Mesendoderm (in vitro differentiated cells): ENCODE measurements around the gene LY86.

Source experiments
- DNase-seq: peaks from one replicate; pipeline ENCODE4 v3.0.0; 2013
- H2AK5ac ChIP-seq: 2 replicates; pipeline ENCODE4 v1.6.1; 2013; ENCODE audit warnings: low read length, inconsistent platforms
- H2BK120ac ChIP-seq: 2 replicates; pipeline ENCODE4 v1.6.1; 2013; ENCODE audit warnings: low read depth, mild to moderate bottlenecking, low read length, moderate library complexity, mixed read lengths
- H2BK15ac ChIP-seq: replicated peaks from 2 replicates; pipeline ENCODE4 v1.6.1; 2013; ENCODE audit warnings: low read depth, mild to moderate bottlenecking, moderate library complexity
- H2BK5ac ChIP-seq: 2 replicates; pipeline ENCODE4 v1.6.1; 2013; ENCODE audit warnings: low read length, inconsistent platforms
- H3K18ac ChIP-seq: 2 replicates; pipeline ENCODE4 v1.6.1; 2013; ENCODE audit warnings: mild to moderate bottlenecking, low read length, mixed read lengths
- H3K23ac ChIP-seq: one replicate; pipeline ENCODE4 v1.6.1; 2013; ENCODE audit warnings: low read length
- H3K27ac ChIP-seq: 2 replicates; pipeline ENCODE4 v1.5.1; 2013; ENCODE audit warnings: low read depth, mild to moderate bottlenecking, inconsistent platforms, low read length, moderate library complexity
- H3K27me3 ChIP-seq: 2 replicates; pipeline ENCODE4 v1.6.1; 2013; ENCODE audit warnings: low read length, control low read depth, mild to moderate bottlenecking, inconsistent platforms; ENCODE audit not compliant: insufficient read depth, poor library complexity
- H3K36me3 ChIP-seq: 2 replicates; pipeline ENCODE4 v1.6.1; 2013; ENCODE audit warnings: low read length, inconsistent platforms; ENCODE audit not compliant: control insufficient read depth, insufficient read depth
- H3K4ac ChIP-seq: one replicate; pipeline ENCODE4 v1.6.1; 2013; ENCODE audit warnings: low read depth, mild to moderate bottlenecking, low read length, moderate library complexity
- H3K4me1 ChIP-seq: 2 replicates; pipeline ENCODE4 v1.6.1; 2013; ENCODE audit warnings: low read depth, low read length, inconsistent platforms; ENCODE audit not compliant: control insufficient read depth
- H3K4me2 ChIP-seq: 2 replicates; pipeline ENCODE4 v1.6.1; 2013; ENCODE audit warnings: low read length
- H3K4me3 ChIP-seq: 2 replicates; pipeline ENCODE4 v1.5.1; 2013; ENCODE audit warnings: mild to moderate bottlenecking, low read length
- H3K56ac ChIP-seq: one replicate; pipeline ENCODE4 v1.6.1; 2013; ENCODE audit warnings: low read length
- H3K79me1 ChIP-seq: 2 replicates; pipeline ENCODE4 v1.6.1; 2013; ENCODE audit warnings: low read length, inconsistent platforms
- H3K79me2 ChIP-seq: 2 replicates; pipeline ENCODE4 v1.6.1; 2013; ENCODE audit warnings: mild to moderate bottlenecking, low read length; ENCODE audit not compliant: control insufficient read depth, insufficient read depth
- H3K9ac ChIP-seq: 2 replicates; pipeline ENCODE4 v1.6.1; 2013; ENCODE audit warnings: low read length, inconsistent platforms
- H4K5ac ChIP-seq: one replicate; pipeline ENCODE4 v1.6.1; 2013; ENCODE audit warnings: low read length
- H4K8ac ChIP-seq: one replicate; pipeline ENCODE4 v1.6.1; 2013; ENCODE audit warnings: low read depth, mild to moderate bottlenecking, control low read depth, low read length, moderate library complexity
- WGBS: extraction: QIAGEN DNeasy Blood & Tissue Kit; methylation state at CpG from one replicate; pipeline ENCODE4 v1.1.7; 2013; ENCODE audit warnings: low lambda C conversion rate, missing lambda C conversion rate; ENCODE audit not compliant: insufficient coverage; ENCODE audit errors: extremely low coverage; 5-methylcytosine and 5-hydroxymethylcytosine counted together

The LY86 gene

DNA sequence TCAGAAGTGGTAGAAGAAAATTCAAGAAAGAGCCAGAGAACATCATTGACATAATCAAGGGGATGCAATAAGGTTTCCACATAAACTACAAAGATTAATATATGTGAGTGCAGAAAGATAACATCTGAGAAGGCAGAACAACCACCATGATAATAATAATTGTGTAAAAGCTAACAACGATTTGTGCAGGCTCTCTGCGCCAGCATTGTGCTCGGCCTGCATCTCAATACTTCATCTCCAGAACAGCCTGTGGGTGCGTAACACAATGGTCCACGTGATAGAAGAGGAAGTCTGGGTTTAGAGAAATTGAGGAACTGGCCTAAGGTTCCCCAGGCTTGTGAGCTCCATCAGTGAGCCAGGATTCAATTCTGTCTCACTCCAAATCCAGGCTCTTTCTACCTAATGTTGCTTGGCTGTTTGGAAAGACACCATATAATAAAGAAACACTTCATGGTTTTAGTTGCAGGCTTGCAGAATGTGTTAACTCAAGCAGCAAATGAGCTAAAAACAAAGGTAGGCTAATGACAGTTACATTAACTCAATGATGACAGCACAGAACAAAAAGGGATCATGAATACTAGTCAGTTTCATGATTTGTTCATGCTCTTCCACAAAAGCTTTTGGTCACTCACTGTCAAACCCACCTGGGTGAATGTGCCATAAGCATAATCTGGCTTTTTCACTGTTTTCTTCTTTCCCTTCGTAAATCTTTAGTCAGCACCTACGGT is 71.2 kb downstream of the LY86 start:
- H3K23ac ChIP-seq, result no peak overlapping the region
- H3K56ac ChIP-seq, result no peak overlapping the region
- H3K36me3 ChIP-seq, result no peaks in the 10 kb centered on the region
- no peak overlapping the region for H3K27ac ChIP-seq
- no peaks in the 10 kb centered on the region for H3K79me1 ChIP-seq
- WGBS, result no CpG with 5 or more reads among the region's 7 CpGs
- no peak overlapping the region for H2BK15ac ChIP-seq
- no peak overlapping the region for H3K9ac ChIP-seq
- H4K8ac ChIP-seq, result no peak overlapping the region
- H3K4me1 ChIP-seq, result no peaks in the 10 kb centered on the region
- no peak overlapping the region for H3K4me3 ChIP-seq
- H3K18ac ChIP-seq, result no peak overlapping the region
- no peak overlapping the region for H2BK5ac ChIP-seq
- no peaks in the 10 kb centered on the region for H3K27me3 ChIP-seq
- no peak overlapping the region for H3K4me2 ChIP-seq
- no peak for DNase-seq
- H4K5ac ChIP-seq, result no peak overlapping the region
- no peaks in the 10 kb centered on the region for H3K79me2 ChIP-seq
- H2BK120ac ChIP-seq, result no peak overlapping the region
- no peak overlapping the region for H2AK5ac ChIP-seq
- no peak overlapping the region for H3K4ac ChIP-seq

DNA sequence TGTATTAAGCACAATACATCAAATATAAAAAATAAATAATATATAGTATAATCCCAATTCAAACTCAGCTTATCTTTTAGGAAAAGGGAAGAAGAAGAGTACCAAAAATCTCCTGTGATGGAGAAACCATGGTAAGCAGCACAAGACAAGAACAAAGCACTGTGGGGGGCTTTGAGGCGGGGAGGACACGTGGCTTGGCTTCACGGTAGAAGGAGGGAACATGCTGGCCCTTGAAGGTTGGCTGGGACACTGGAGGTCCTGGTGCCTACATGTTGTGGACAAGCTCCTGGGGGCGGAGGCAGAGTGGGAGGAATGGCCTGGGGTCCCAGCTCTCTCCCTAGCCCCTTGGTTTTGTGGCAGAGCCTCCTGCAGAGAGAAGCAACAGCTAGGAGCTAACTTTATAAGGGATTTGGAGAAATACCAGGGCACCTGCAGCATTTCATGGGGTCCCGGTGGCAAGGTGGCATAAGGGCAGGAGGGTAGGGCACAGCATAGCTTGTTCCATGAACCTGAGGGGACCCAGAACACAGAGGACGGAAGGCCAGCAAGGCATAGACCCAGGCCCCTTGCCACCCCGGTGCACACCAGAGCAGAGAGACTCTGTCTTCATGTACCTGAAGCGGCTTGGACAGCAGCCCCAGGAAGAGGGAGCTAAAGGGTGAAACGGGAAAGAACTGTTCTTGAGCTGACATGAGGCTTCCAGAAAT is 72.0 kb downstream of the LY86 start:
- Histone ChIP-seq H3K79me1 (no peaks in the 10 kb centered on the region), H3K4ac (no peak overlapping the region), H3K18ac (no peak overlapping the region), H3K56ac (no peak overlapping the region), H3K4me3 (no peak overlapping the region), H3K23ac (no peak overlapping the region), H4K5ac (no peak overlapping the region), H3K4me2 (no peak overlapping the region), H3K36me3 (no peaks in the 10 kb centered on the region), H3K27me3 (no peaks in the 10 kb centered on the region), H3K9ac (no peak overlapping the region), H3K79me2 (no peaks in the 10 kb centered on the region), H3K27ac (no peak overlapping the region), H2BK5ac (no peak overlapping the region), H2AK5ac (no peak overlapping the region), H3K4me1 (no peaks in the 10 kb centered on the region), H2BK15ac (no peak overlapping the region), H4K8ac (no peak overlapping the region), H2BK120ac (no peak overlapping the region)
- no CpG with 5 or more reads among the region's 9 CpGs for WGBS
- DNase-seq, result no peak

DNA sequence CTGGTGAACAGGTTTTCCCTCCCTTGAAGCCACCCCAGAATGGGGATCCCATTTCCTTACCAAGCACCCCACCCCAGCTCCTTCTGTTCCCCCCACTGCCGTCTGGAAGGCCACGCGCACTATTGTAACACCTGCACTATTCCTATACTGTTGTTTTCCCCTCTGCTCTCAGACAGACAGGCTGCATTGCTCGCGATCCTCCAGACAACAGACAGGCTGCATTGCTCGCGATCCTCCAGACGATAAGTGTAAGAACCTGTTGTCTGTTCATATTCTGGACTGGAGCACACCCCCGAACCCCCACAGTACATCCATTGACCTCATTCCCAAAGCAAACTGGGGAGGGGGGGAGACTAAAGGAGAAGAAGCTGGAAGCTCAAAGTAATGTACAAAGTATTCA is 72.7 kb downstream of the LY86 start:
- Histone ChIP-seq H3K27ac (no peak overlapping the region), H2BK120ac (no peak overlapping the region), H3K18ac (no peak overlapping the region), H3K4me1 (no peaks in the 10 kb centered on the region), H3K9ac (no peak overlapping the region), H3K36me3 (no peaks in the 10 kb centered on the region), H3K4me2 (no peak overlapping the region), H3K79me2 (no peaks in the 10 kb centered on the region), H3K4ac (no peak overlapping the region), H3K27me3 (no peaks in the 10 kb centered on the region), H3K4me3 (no peak overlapping the region), H3K56ac (no peak overlapping the region), H2BK15ac (no peak overlapping the region), H3K23ac (no peak overlapping the region), H4K5ac (no peak overlapping the region), H3K79me1 (no peaks in the 10 kb centered on the region), H2BK5ac (no peak overlapping the region), H4K8ac (no peak overlapping the region), H2AK5ac (no peak overlapping the region)
- no peak for DNase-seq
- WGBS, result no CpG with 5 or more reads among the region's 9 CpGs

DNA sequence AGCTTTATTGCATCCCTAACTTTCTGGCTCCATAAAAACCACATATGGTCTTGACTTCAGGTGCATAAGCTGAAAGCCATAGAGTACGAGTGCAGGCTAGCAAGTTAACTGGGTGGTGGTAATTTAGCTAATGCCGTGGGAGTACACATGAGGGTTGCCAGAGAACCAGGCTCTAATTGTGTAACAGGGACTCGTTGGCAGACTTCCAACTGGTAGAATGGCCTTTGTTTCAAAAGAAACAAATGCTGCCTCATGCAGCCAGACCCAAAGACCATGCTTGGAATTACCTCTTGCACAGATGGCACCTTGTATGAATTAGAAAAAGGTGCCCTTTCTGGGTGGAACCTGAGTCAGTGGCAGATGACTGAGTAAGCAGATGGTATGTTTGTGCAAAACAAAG is 73.2 kb downstream of the LY86 start:
- no peak overlapping the region for H2AK5ac ChIP-seq
- no peak overlapping the region for H2BK15ac ChIP-seq
- H3K4ac ChIP-seq, result no peak overlapping the region
- H3K27ac ChIP-seq, result no peak overlapping the region
- H4K5ac ChIP-seq, result no peak overlapping the region
- no peak overlapping the region for H3K18ac ChIP-seq
- no peak overlapping the region for H4K8ac ChIP-seq
- no peak overlapping the region for H3K4me2 ChIP-seq
- H3K36me3 ChIP-seq, result no peaks in the 10 kb centered on the region
- no peak overlapping the region for H3K23ac ChIP-seq
- WGBS, result no CpG with 5 or more reads among the region's 3 CpGs
- H3K9ac ChIP-seq, result no peak overlapping the region
- no peaks in the 10 kb centered on the region for H3K27me3 ChIP-seq
- H3K56ac ChIP-seq, result no peak overlapping the region
- H3K79me2 ChIP-seq, result no peaks in the 10 kb centered on the region
- H3K4me3 ChIP-seq, result no peak overlapping the region
- no peaks in the 10 kb centered on the region for H3K79me1 ChIP-seq
- DNase-seq, result no peak
- H3K4me1 ChIP-seq, result no peaks in the 10 kb centered on the region
- H2BK5ac ChIP-seq, result no peak overlapping the region
- no peak overlapping the region for H2BK120ac ChIP-seq

DNA sequence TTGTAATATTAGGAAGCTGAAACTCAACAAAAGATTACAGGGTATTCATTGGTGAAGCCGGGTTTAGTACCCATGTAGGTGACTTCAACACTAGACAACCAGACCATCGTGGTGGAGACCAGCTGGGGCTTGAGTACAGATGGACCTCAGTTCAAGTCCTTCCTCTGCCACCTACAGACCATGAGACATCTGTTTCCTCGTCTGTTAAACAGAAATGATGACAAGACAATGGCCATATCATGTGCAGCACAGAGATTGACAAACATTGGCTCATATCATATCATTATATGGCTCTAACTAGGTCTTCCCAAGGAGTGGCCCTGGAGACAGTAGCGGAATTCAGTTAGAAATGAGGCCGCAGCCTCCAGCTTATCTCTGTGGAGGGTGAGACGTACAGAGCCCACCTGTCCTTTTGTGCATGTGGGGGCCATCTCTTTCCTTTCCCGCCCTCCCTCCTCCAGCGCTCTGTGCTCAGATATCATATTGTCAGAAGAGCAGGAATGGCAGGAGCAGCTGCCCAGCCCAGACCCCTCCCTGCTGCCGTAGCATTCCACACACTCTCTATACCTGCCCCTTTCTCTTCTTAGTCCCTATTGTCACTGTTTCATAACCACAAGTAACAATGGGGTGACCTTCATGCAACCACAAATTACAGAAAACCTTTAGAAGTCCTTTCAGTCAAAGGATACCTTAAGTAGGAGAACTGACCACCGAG is 75.1 kb downstream of the LY86 start:
- Histone ChIP-seq H3K79me1 (no peaks in the 10 kb centered on the region), H3K36me3 (no peaks in the 10 kb centered on the region), H3K27ac (no peak overlapping the region), H3K56ac (no peak overlapping the region), H3K23ac (no peak overlapping the region), H4K8ac (no peak overlapping the region), H4K5ac (no peak overlapping the region), H3K9ac (no peak overlapping the region), H3K4me1 (no peaks in the 10 kb centered on the region), H3K4me3 (no peak overlapping the region), H3K4ac (no peak overlapping the region), H3K27me3 (no peaks in the 10 kb centered on the region), H3K4me2 (no peak overlapping the region), H3K79me2 (no peaks in the 10 kb centered on the region), H3K18ac (no peak overlapping the region), H2BK5ac (no peak overlapping the region), H2BK15ac (no peak overlapping the region), H2AK5ac (no peak overlapping the region), H2BK120ac (no peak overlapping the region)
- no peak for DNase-seq
- no CpG with 5 or more reads among the region's 10 CpGs for WGBS
